HepG2 (cell line): Measurements from ENCODE around the gene FMO3. TPM values are rescaled to one million over a fixed set of nuclear protein-coding genes. Genes with fewer than 3 reads are reported as not detected.

Experiments
- ATAC-seq: fragments of 200-7000 bp; cut with Tn5 transposase; 3 replicates; pipeline ENCODE4 v1.9.1; 2020; ENCODE audit warnings: mild to moderate bottlenecking, moderate library complexity
- BruUV-seq: library from RNA; stranded (reverse); fragments of 400-500 nt; replicated peaks from 2 replicates; lab custom pipeline; 2021; lab: Mats Ljungman, UMichigan
- CTCF ChIA-PET: fragments of 300-600 bp; formaldehyde crosslinking; extraction: SDS; loops from one replicate; lab custom pipeline; 2021; ENCODE audit warnings: low total read pairs, inconsistent platforms, low intra/inter-chr PET ratio; lab: Yijun Ruan, JAX
- POLR2A ChIA-PET: fragments of 350-600 bp; sonication (Branson Sonifier 250); formaldehyde crosslinking; loops from one replicate; lab custom pipeline; 2020; ENCODE audit warnings: antibody characterized with exemption, inconsistent platforms; lab: Yijun Ruan, JAX
- DNase-seq: peaks from one replicate; pipeline ENCODE4 v3.0.0-alpha.2; 2015; ENCODE audit warnings: low spot score
- FAIRE-seq: peaks from 3 replicates; lab custom pipeline; 2011; peaks lifted over from hg19 to GRCh38; lab: Jason Lieb, UNC
- H2AFZ ChIP-seq: one replicate; pipeline ENCODE4 v1.6.1; 2011; ENCODE audit warnings: low read length, inconsistent platforms
- H3K27ac ChIP-seq: fragments of 300-600 bp; 3 replicates; pipeline ENCODE4 v1.8.0; 2011; ENCODE audit warnings: mixed run types, mild to moderate bottlenecking, mixed read lengths, low read length, inconsistent platforms; ENCODE audit not compliant: insufficient read depth; ENCODE audit errors: extremely low read length
- H3K27me3 ChIP-seq, 2 experiments: fragments of 200-600 bp in 1 of 2; 2 replicates in 1 of 2; 3 replicates in 1 of 2; pipeline versions ENCODE4 v1.6.0 to v1.8.0; 2011; ENCODE audit warnings: low read length in 2 of 2, mild to moderate bottlenecking in 2 of 2, moderate library complexity in 2 of 2, inconsistent platforms in 1 of 2; ENCODE audit not compliant: insufficient read depth in 2 of 2, control insufficient read depth in 1 of 2
- H3K36me3 ChIP-seq, 2 experiments: fragments of 200-600 bp in 1 of 2; replicated peaks in 1 of 2; 2 replicates in 1 of 2; 3 replicates in 1 of 2; pipeline versions ENCODE4 v1.5.1 to v1.8.0; 2011; ENCODE audit warnings: low read length in 2 of 2, inconsistent platforms in 1 of 2; ENCODE audit not compliant: insufficient read depth in 2 of 2, control insufficient read depth in 1 of 2
- H3K4me1 ChIP-seq: 2 replicates; pipeline ENCODE4 v1.5.1; 2012; ENCODE audit warnings: low read length, inconsistent platforms; ENCODE audit not compliant: insufficient read depth
- H3K4me2 ChIP-seq: 2 replicates; pipeline ENCODE4 v1.6.0; 2011; ENCODE audit warnings: low read depth, low read length, inconsistent platforms
- H3K4me3 ChIP-seq, 3 experiments: fragments of 200-600 bp in 1 of 3; sonication (generic), shearing (Covaris generic) in 1 of 3; replicated peaks in 1 of 3; 2 replicates each; pipeline ENCODE4 v1.5.1; 2011 to 2016; ENCODE audit warnings: low read length in 3 of 3, inconsistent platforms in 2 of 3, low read depth in 2 of 3, mild to moderate bottlenecking in 2 of 3, control low read depth in 1 of 3, mixed read lengths in 1 of 3; ENCODE audit not compliant: insufficient read depth in 1 of 3
- H3K79me2 ChIP-seq: one replicate; pipeline ENCODE4 v1.6.1; 2011; ENCODE audit warnings: low read length, inconsistent platforms; ENCODE audit not compliant: insufficient read depth
- H3K9ac ChIP-seq: 2 replicates; pipeline ENCODE4 v1.6.0; 2011; ENCODE audit warnings: mild to moderate bottlenecking, low read depth, low read length, inconsistent platforms; ENCODE audit not compliant: insufficient read depth
- H3K9me3 ChIP-seq: 2 replicates; pipeline ENCODE4 v1.5.1; 2012; ENCODE audit warnings: mild to moderate bottlenecking, low read length
- H4K20me1 ChIP-seq: 2 replicates; pipeline ENCODE4 v1.6.0; 2011; ENCODE audit warnings: inconsistent platforms, mild to moderate bottlenecking, low read length, moderate library complexity; ENCODE audit not compliant: insufficient read depth
- ATF4 ChIP-seq, 2 experiments: fragments of 450-650 bp in 1 of 2; sonication (generic) in 1 of 2; formaldehyde crosslinking; IDR thresholded peaks; 2 replicates each; pipeline versions ENCODE4 v1.5.0 to v1.8.0; 2020 to 2022; ENCODE audit warnings: mild to moderate bottlenecking in 1 of 2, missing genetic modification reagents in 1 of 2
- CHCHD3 ChIP-seq: sonication (generic); formaldehyde crosslinking; IDR thresholded peaks from 2 replicates; pipeline ENCODE4 v1.8.0; 2022; ENCODE audit warnings: mild to moderate bottlenecking, missing genetic modification reagents, moderate library complexity
- KLF6 ChIP-seq: IDR thresholded peaks from 2 replicates; pipeline ENCODE4 v1.8.0; 2016; ENCODE audit warnings: missing biosample characterization, missing genetic modification reagents
- MAFF ChIP-seq: IDR thresholded peaks from 2 replicates; pipeline ENCODE4 v1.6.1; 2011; ENCODE audit warnings: low read depth, low read length, improper control_type of control experiment
- MAFK ChIP-seq, 2 experiments: IDR thresholded peaks in 1 of 2; conservative IDR thresholded peaks in 1 of 2; 2 replicates each; pipeline ENCODE4 v1.6.1; 2011; ENCODE audit warnings: improper control_type of control experiment in 2 of 2, low read length in 2 of 2
- SMC3 ChIP-seq: IDR thresholded peaks from 2 replicates; pipeline ENCODE4 v1.6.1; 2011; ENCODE audit warnings: low read length, improper control_type of control experiment
- SRSF1 ChIP-seq: fragments of 200-400 bp; formaldehyde crosslinking; optimal IDR thresholded peaks from 2 replicates; pipeline ENCODE3; 2017; ENCODE audit warnings: mild to moderate bottlenecking, low read depth, low read length, moderate library complexity
- STAG1 ChIP-seq: sonication (generic); formaldehyde crosslinking; IDR thresholded peaks from 2 replicates; pipeline ENCODE4 v1.4.0; 2020; ENCODE audit warnings: missing genetic modification reagents
- TBX3 ChIP-seq: fragments of 450-650 bp; IDR thresholded peaks from 2 replicates; pipeline ENCODE4 v1.6.1; 2017; ENCODE audit warnings: antibody characterized with exemption, mild to moderate bottlenecking, inconsistent platforms, borderline replicate concordance
- ZNF367 ChIP-seq: sonication (generic); formaldehyde crosslinking; IDR thresholded peaks from 2 replicates; pipeline ENCODE4 v1.4.0; 2020; ENCODE audit warnings: missing genetic modification reagents, borderline replicate concordance
- ZNF703 ChIP-seq: sonication (generic); formaldehyde crosslinking; IDR thresholded peaks from 2 replicates; pipeline ENCODE4 v1.5.1; 2020; ENCODE audit warnings: missing genetic modification reagents, mild to moderate bottlenecking, moderate library complexity, borderline replicate concordance
- in situ Hi-C: cut with HindIII; loops from 2 replicates; pipeline ENCODE4 v1.10.0; 2017; ENCODE audit warnings: low pct_unique_long_range_greater_than_20kb; ENCODE audit not compliant: extremely low pct_ligation_motif_present
- intact Hi-C: fragments of 100-400 bp; cut with micrococcal nuclease; formaldehyde crosslinking; loops from one replicate; pipeline ENCODE4 v1.10.0; 2022; ENCODE audit not compliant: unreplicated experiment
- polyA plus RNA-seq, 8 experiments: library from polyadenylated mRNA; depleted of rRNA in 3 of 8; stranded (reverse) in 7 of 8; unstranded in 1 of 8; fragments of >200 nt; fragmentation: Illumina TruSeq in 4 of 8; extraction: Trizol in 4 of 8; gene quantifications; 2 replicates each; pipeline versions ENCODE4 v1.2.1 to v1.2.3, GENCODE V29; 2011 to 2016; ENCODE audit warnings: low read depth in 4 of 8, missing spikeins in 1 of 8, mixed read lengths in 1 of 8; ENCODE audit not compliant: insufficient read depth in 1 of 8
- total RNA-seq, 5 experiments: library from RNA; depleted of rRNA; stranded (reverse); fragments of >200 nt; fragmentation: Illumina TruSeq; extraction: Trizol; gene quantifications; 2 replicates each; pipeline ENCODE4 v1.2.3, GENCODE V29; 2016; ENCODE audit warnings: low read depth in 1 of 5
- TF ChIP-seq, protein P1 (sequence below): sonication (generic); formaldehyde crosslinking; IDR thresholded peaks from 2 replicates; pipeline ENCODE4 v1.5.0; 2020; ENCODE audit warnings: mild to moderate bottlenecking, missing genetic modification reagents, moderate library complexity

Gene FMO3
- total and polyA plus RNA-seq, 2 of the 13 experiments (the other 11 are each of a cell fraction or from before 2014, with no cell fraction given) = not detected

GRCh38 chr1:171081314-171081753 lies 9.4 kb upstream of the FMO3 start:
- in situ Hi-C loops = no loop called here
- H3K4me1 ChIP-seq = no peaks in the 10 kb centered on the region

More at GRCh38 chr1:171081314-171081753, 9.4 kb upstream of the FMO3 start:
- H3K27ac ChIP-seq = no peak overlapping the region
- no peak overlapping the region for H3K4me3 ChIP-seq
- no peaks in the 10 kb centered on the region for H3K27me3 ChIP-seq
- no peak for DNase-seq
- no peaks in the 10 kb centered on the region for H3K79me2 ChIP-seq
- H3K36me3 ChIP-seq = no peaks in the 10 kb centered on the region
- intact Hi-C loops = loop anchor here (1.0 kb wide), 1 partner anchor 145 kb away; no protein-coding TSS in a partner anchor
- ChIA-PET CTCF (interaction anchor here (0.7 to 1.6 kb wide), 4 partner anchors 107 to 145 kb away, joined by 3 to 5 read pairs (median 3); no protein-coding TSS in a partner anchor), POLR2A (no interaction called here)
- H4K20me1 ChIP-seq = no peaks in the 10 kb centered on the region
- FAIRE-seq = no peak
- no peak overlapping the region for H3K4me2 ChIP-seq
- H3K9ac ChIP-seq = no peak overlapping the region
- H2AFZ ChIP-seq = no peak overlapping the region
- BruUV-seq = no TSS peak
- ATAC-seq = no peak; the same call in 2 of the 3 replicates
- no peaks in the 10 kb centered on the region for H3K9me3 ChIP-seq
- TF ChIP-seq ZNF703 (CRISPR knock-in tag) (no peak), CHCHD3 (no peak), ATF4 (CRISPR knock-in tag; IDR thresholded peaks at IDR 0.05) (no peak), ZNF367 (CRISPR knock-in tag) (no peak), KLF6 (CRISPR knock-in tag) (no peak), MAFK (conservative IDR thresholded peaks at IDR 0.05 in 1 of 2, IDR thresholded peaks at IDR 0.05 in 1 of 2; ENCODE audit: low read length in 2 of 2) (peak; percentile 8 to 52; a peak in 2 of 4 replicates), MAFF (peak; percentile 44), TBX3 (no peak), SRSF1 (no peak), STAG1 (peak; percentile 46; the same call in 1 of the 2 replicates), SMC3 (peak; percentile 7; the same call in 1 of the 2 replicates)
- TF ChIP-seq, protein P1, sequence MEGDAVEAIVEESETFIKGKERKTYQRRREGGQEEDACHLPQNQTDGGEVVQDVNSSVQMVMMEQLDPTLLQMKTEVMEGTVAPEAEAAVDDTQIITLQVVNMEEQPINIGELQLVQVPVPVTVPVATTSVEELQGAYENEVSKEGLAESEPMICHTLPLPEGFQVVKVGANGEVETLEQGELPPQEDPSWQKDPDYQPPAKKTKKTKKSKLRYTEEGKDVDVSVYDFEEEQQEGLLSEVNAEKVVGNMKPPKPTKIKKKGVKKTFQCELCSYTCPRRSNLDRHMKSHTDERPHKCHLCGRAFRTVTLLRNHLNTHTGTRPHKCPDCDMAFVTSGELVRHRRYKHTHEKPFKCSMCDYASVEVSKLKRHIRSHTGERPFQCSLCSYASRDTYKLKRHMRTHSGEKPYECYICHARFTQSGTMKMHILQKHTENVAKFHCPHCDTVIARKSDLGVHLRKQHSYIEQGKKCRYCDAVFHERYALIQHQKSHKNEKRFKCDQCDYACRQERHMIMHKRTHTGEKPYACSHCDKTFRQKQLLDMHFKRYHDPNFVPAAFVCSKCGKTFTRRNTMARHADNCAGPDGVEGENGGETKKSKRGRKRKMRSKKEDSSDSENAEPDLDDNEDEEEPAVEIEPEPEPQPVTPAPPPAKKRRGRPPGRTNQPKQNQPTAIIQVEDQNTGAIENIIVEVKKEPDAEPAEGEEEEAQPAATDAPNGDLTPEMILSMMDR = peak; percentile 35; the same call in 1 of the 2 replicates
